HG03460 (cell line): ENCODE data around the gene SLC28A1.

Source experiments
- ATAC-seq: cut with Tn5 transposase; IDR thresholded peaks from one replicate; pipeline ENCODE4 v1.9.1; 2021; ENCODE audit not compliant: unreplicated experiment

Gene SLC28A1

DNA sequence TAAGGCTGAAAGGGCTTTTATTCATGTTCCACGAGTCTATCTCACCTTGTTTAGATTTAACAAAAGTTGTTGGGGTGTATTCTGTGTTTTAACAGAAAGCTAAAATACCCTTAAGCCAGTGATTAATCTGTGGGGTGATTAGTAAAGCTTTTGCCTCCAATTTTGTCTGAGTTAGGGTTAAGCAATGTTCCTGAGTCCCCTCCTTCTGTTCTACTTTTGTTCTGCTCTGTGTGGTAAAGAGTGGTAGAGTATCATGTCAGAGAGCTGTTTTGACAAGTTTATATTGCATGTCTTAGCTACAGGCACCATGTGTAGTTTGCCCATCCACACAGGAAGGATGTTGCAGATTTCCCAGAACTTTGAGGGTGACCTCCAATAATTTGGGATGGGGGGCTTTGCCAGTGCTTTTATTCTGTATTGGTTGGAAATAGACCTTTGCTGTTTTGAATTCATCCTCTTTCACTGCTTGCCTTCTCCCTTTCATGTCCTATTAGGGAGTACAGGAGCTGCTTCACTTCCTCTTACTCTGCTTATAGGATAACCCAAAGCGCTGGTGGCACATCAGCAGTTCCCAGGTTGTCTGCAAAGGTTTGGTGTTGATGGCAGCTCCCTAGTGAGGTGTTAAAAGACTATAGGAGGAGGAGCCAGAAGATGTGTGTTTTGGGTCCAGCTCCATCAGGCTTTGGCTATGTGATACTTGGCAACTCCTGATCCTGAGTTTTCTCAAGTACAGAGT lies 104.6 kb downstream of the SLC28A1 start:
- ATAC-seq: no peak

DNA sequence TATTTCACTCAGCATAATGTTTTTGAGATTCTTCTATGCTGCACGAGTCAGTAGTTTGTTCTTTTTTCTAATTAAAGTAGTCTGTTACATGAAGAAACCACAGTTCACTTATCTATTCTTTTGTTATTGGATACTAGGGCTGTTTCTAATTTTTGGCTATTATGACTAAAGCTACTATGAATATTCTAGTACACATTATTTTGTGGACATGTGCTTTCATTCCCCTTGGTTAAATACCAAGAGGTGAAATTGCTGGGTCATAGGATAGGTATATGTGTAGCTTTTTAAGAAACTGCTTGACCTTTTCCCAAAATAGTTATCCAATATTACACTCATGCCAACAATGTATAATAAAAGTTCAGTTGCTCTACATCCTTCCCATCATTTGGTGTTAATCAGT lies 106.0 kb downstream of the SLC28A1 start:
- ATAC-seq: no peak

DNA sequence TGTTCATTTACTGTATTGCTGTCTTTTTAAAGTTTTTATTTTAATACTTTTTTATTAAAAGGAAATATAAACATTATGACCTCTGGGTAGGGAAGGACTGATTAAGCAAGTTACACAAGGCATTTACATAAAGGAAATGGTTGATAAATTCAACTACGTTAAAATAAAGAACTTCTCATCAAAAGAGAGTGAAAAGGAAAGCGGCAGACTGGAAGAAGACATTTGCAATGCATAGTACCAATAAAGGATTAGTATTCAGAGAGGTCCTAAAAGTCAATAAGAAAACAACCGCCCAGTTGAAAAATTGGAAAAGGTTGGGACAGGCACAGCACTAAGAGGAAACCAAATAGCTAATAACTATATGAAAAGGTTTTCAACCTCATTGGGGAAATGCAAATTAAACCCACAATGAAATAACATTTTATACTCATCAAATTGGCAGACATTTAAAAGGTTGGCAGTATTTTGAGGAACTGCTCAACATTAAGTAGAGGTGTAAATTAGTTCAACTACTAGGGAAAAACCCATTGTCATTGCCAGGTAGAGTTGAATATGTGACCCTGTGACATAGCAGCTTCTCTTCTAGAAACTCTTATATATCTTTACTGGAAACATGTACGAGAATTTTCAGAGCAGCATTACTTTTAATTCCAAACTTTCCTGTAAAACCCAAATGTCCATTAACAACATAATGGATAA lies 106.7 kb downstream of the SLC28A1 start:
- no peak for ATAC-seq

DNA sequence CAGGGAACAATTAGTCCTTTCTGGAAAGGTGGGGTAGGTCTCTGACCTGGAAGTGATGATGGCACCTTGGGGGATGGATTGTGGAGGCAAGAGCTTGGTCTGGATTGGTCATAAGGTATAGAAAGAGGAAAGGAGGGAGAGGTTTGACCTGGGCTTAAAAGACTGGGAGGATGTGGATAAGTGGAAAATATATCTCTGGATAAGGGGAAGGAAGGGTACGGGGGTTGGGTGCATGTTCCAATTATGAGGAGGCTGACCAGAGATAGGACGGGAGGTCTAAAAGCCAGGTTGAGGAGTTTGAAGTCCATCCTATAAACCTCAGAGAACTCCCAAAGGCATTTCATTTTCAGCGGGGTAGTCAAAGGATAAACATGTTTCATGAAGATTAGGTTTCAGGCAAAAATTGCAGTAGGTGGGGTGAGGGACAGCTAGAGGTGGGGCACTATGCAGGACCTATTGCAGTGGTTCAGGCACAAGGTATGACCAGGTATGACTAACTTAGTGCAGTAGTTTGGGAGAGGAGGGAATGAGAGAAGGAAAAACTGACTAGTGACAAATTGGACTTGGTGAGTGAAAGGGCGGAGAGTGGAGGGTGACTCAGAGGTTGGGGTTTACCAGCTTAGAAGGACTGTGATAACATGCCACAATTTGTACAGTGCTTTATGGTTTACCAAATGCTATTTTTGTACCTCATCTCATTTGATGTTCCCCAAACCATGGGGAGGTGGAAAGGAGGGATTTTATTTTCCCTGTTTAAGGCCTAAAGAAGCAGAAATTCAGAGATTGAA lies 107.9 kb downstream of the SLC28A1 start:
- ATAC-seq: no peak
